Right lobe of liver (tissue), 6 donors: ENCODE measurements around the gene DCX. TPM values are rescaled to one million over a fixed set of nuclear protein-coding genes. Genes with fewer than 3 reads are reported as not detected.

Experiments
- ATAC-seq, 4 donors: fragments of 200-7000 bp; cut with Tn5 transposase; one replicate each; pipeline ENCODE4 v1.9.1; 2020; ENCODE audit warnings: mild to moderate bottlenecking in 4 of 4, moderate library complexity in 4 of 4
- DNase-seq, 3 donors: peaks; one replicate each; pipeline ENCODE4 v3.0.0-alpha.2; 2020
- H3K27ac ChIP-seq, 3 donors: fragments of 200-600 bp; one replicate each; pipeline ENCODE4 v1.8.0; 2022
- H3K27me3 ChIP-seq, 2 donors: fragments of 200-600 bp; one replicate each; pipeline ENCODE4 v1.8.0; 2022
- H3K36me3 ChIP-seq, 4 donors: fragments of 200-600 bp; sonication (generic) in 1 of 4; one replicate each; pipeline versions ENCODE4 v1.5.1 to v1.8.0; 2017 to 2022; ENCODE audit warnings: control low read depth in 1 of 4
- H3K4me1 ChIP-seq, 4 donors: fragments of 200-600 bp; sonication (generic) in 1 of 4; one replicate each; pipeline versions ENCODE4 v1.5.1 to v1.8.0; 2017 to 2022; ENCODE audit warnings: control low read depth in 1 of 4
- H3K4me3 ChIP-seq, 3 donors: fragments of 200-600 bp; one replicate each; pipeline ENCODE4 v1.8.0; 2022
- H3K9me3 ChIP-seq, 4 donors: fragments of 200-600 bp; sonication (generic) in 1 of 4; one replicate each; pipeline versions ENCODE4 v1.5.1 to v1.8.0; 2017 to 2022; ENCODE audit warnings: control low read depth in 1 of 4
- POLR2A ChIP-seq: fragments of 450-650 bp; IDR thresholded peaks from one replicate; pipeline ENCODE4 v1.6.1; 2017; ENCODE audit warnings: antibody characterized with exemption, mild to moderate bottlenecking
- WGBS: methylation state at CpG from one replicate; pipeline ENCODE4 v1.1.6; 2018; ENCODE audit warnings: low coverage, low lambda C conversion rate; ENCODE audit not compliant: insufficient coverage; ENCODE audit errors: missing lambda C conversion rate; 5-methylcytosine and 5-hydroxymethylcytosine counted together
- intact Hi-C, 2 donors: fragments of 100-400 bp; cut with DNase I; formaldehyde crosslinking; loops; one replicate each; pipeline versions ENCODE4 v1.11.2 to v1.14.1; 2022
- total RNA-seq, 6 experiments: library from RNA; depleted of rRNA in 2 of 6; stranded (reverse); fragments of >200 nt in 2 of 6; fragmentation: NEBNext Ultra II Directional in 3 of 6; extraction: Animal tissue kit (Norgen Biotek cat#: 25700) in 3 of 6; gene quantifications; one replicate each; pipeline versions ENCODE4 v1.1.0 to v1.2.4, GENCODE V29; 2016 to 2023
- TF ChIP-seq, protein P1 (sequence below), 4 donors: fragments of 200-600 bp in 3 of 4; fragments of 450-650 bp in 1 of 4; IDR thresholded peaks; one replicate each; pipeline versions ENCODE4 v1.5.1 to v1.8.0; 2016 to 2022; ENCODE audit warnings: antibody characterized with exemption in 4 of 4, mild to moderate bottlenecking in 2 of 4
- donor health status: DM: no; HTN: yes; CAD: no.
- donor health status: DM: no; HTN: no; CAD: no.
- donor health status: DM: no; HTN: no; CAD: no.
- donor health status: DM: no; HTN: yes; CAD: no.
- donor health status: DM: no; HTN: yes; CAD: no.

The DCX gene
- total RNA-seq, 6 experiments from 2014 or later, result 0.09 to 0.25 (median 0.25) TPM; not detected in 3

DNA sequence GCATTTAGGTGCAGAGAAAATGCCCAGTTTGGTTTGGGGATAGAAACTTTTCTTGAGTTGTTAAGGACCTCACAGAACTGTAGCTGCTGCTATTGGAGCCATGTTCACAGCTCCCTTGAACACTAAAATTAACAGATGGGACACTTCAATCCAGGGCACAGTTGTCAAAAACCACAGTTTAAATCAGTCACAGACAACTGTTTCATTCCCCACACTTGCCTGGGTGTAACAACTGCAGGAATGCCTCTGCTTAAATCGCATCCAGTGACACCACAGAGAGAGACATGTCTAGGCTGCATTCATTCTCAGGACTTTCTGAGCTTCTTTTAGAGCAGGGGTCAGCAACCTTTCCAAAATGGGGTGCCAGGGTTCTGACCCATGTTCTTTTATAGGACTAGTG is 129.0 kb downstream of the DCX start:
- DNase-seq (no peak), ATAC-seq (no peak)
- intact Hi-C loops, result no loop called here
- Histone ChIP-seq H3K36me3 (no peaks in the 10 kb centered on the region), H3K27ac (no peak overlapping the region), H3K9me3 (no peaks in the 10 kb centered on the region), H3K4me1 (peaks cover 0 to 5% (median 2%) of the 10 kb centered on the region in 4 donors), H3K27me3 (no peaks in the 10 kb centered on the region), H3K4me3 (no peak overlapping the region)
- WGBS, result 67% methylated on average over 1 of the region's 1 CpG
- TF ChIP-seq, protein P1, sequence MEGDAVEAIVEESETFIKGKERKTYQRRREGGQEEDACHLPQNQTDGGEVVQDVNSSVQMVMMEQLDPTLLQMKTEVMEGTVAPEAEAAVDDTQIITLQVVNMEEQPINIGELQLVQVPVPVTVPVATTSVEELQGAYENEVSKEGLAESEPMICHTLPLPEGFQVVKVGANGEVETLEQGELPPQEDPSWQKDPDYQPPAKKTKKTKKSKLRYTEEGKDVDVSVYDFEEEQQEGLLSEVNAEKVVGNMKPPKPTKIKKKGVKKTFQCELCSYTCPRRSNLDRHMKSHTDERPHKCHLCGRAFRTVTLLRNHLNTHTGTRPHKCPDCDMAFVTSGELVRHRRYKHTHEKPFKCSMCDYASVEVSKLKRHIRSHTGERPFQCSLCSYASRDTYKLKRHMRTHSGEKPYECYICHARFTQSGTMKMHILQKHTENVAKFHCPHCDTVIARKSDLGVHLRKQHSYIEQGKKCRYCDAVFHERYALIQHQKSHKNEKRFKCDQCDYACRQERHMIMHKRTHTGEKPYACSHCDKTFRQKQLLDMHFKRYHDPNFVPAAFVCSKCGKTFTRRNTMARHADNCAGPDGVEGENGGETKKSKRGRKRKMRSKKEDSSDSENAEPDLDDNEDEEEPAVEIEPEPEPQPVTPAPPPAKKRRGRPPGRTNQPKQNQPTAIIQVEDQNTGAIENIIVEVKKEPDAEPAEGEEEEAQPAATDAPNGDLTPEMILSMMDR (IDR thresholded peaks at IDR 0.05), result no peak
- TF ChIP-seq POLR2A, result no peak

DNA sequence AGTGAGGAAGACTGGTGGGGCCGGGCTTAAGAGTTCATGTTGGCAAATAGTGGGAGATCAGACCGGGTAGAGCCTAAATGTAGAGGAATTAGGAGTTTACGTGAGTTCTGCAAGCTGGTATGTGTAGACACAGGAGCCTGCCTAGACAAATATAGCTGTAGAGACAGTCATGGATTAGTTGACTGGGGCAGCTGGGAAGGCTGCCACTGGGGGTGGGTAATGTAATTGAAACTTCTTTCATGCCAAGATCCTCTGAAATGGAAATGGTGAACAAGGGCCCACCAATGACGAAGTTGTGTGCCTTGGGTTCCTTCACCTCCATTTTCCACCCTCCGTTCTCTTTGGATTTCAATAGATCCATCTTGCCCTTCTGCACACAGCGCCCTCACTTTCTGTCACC is 129.9 kb downstream of the DCX start:
- Histone ChIP-seq H3K36me3 (no peaks in the 10 kb centered on the region), H3K27me3 (no peaks in the 10 kb centered on the region), H3K27ac (no peak overlapping the region), H3K4me3 (no peak overlapping the region), H3K9me3 (no peaks in the 10 kb centered on the region), H3K4me1 (peaks cover 0 to 5% (median 2%) of the 10 kb centered on the region in 4 donors)
- DNase-seq, result no peak
- TF ChIP-seq, protein P1 (IDR thresholded peaks at IDR 0.05), result no peak
- TF ChIP-seq POLR2A, result no peak
- WGBS, result 68% methylated on average over 4 of the region's 6 CpGs
- ATAC-seq, result no peak
- intact Hi-C loops, result no loop called here

DNA sequence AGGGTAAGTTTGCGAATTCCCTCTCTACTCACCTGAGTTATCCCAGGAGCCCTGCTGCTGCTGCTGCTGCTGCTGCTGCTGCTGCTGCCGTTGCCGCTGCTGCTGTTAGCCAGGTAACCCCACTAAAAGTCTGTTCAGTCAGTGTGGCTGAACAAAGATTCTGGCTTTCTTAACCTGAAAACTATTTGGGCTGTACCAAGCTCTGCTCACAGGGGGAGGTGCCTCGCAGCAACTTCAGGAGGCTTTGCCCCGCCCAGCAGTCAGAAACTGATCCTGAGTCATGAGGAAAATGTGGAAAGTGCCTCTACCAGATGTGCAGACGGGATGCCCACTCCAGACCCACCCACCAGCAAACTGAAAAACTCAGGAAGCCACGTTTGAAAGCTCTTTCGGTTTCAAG is 141.7 kb downstream of the DCX start, which contains the start of gene CAPN6:
Gene CAPN6, minus strand, starts transcription at position 145 of the 400 bp plus-strand sequence. CDS start 6,547 bp downstream, outside the sequence.
- Histone ChIP-seq H3K4me1 (no peaks in the 10 kb centered on the region), H3K36me3 (no peaks in the 10 kb centered on the region), H3K27me3 (no peaks in the 10 kb centered on the region), H3K9me3 (no peaks in the 10 kb centered on the region), H3K4me3 (no peak within 1 kb of the TSS), H3K27ac (no peak within 1 kb of the TSS)
- TF ChIP-seq POLR2A, result no peak
- TF ChIP-seq, protein P1 (IDR thresholded peaks at IDR 0.05), result no peak
- no peak for ATAC-seq
- intact Hi-C loops, result no loop called here
- WGBS, result 44% methylated on average over 7 of the region's 8 CpGs
- DNase-seq, result no peak

DNA sequence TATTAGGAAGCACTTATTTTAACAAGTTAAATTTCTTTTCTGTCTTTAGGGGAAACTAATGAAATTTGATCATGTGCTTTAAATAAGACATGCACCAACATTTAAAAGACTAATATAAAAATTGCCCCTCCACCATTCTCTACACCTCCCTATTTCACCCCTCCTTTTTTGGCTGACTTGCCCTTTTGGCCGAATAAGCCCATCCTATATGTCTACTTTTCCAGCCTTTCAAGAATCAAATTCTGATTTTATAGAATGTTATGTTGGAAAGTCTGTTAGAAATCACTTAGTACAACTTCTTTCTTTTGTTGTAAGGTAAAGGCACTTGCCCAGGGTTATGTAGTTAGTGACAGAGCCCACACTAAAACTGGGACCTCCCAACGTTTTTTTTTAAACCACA is 143.5 kb downstream of the DCX start:
- H3K4me3 ChIP-seq, result no peak overlapping the region
- ATAC-seq (no peak), DNase-seq (no peak)
- TF ChIP-seq, protein P1 (IDR thresholded peaks at IDR 0.05), result no peak
- TF ChIP-seq POLR2A, result no peak
- no peaks in the 10 kb centered on the region for H3K4me1 ChIP-seq
- H3K27me3 ChIP-seq, result no peaks in the 10 kb centered on the region
- no peak overlapping the region for H3K27ac ChIP-seq
- no peaks in the 10 kb centered on the region for H3K36me3 ChIP-seq
- WGBS, result 13% methylated on average over 2 of the region's 2 CpGs
- H3K9me3 ChIP-seq, result no peaks in the 10 kb centered on the region
- intact Hi-C loops, result no loop called here

DNA sequence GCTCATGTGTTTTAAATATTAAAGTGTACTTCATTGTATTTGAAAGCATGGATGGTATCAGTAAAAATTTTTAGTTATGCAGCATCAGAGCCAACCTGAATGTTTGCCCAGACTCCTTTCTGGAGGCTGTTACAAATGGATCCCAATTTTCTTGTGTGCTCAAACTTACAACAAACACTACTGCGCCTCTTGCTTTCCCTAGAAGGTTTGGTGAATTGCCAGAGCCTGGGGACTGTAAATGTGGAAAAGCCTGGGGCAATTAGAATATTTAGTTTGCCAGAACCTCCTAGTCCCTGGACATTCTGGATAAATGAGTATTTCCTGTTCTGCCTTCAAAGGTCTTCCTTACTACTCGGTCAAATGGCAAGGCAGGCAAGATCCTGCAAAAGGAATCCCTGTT is 146.5 kb downstream of the DCX start:
- TF ChIP-seq POLR2A, result no peak
- TF ChIP-seq, protein P1 (IDR thresholded peaks at IDR 0.05), result no peak
- 53% methylated on average over 2 of the region's 2 CpGs for WGBS
- no peak overlapping the region for H3K4me3 ChIP-seq
- no peak for ATAC-seq
- no peaks in the 10 kb centered on the region for H3K36me3 ChIP-seq
- no peaks in the 10 kb centered on the region for H3K4me1 ChIP-seq
- no peak overlapping the region for H3K27ac ChIP-seq
- H3K9me3 ChIP-seq, result no peaks in the 10 kb centered on the region
- no peaks in the 10 kb centered on the region for H3K27me3 ChIP-seq
- intact Hi-C loops, result no loop called here
- no peak for DNase-seq
